Activated CD4-positive, alpha-beta T cell treated with anti-CD3 and anti-CD28 coated beads for 4 hours (primary cell): ENCODE data around the gene GARIN5A.

Experiments used
- DNase-seq, 2 donors: peaks; one replicate each; pipeline ENCODE4 v3.0.0-alpha.2; 2020

GARIN5A gene

DNA sequence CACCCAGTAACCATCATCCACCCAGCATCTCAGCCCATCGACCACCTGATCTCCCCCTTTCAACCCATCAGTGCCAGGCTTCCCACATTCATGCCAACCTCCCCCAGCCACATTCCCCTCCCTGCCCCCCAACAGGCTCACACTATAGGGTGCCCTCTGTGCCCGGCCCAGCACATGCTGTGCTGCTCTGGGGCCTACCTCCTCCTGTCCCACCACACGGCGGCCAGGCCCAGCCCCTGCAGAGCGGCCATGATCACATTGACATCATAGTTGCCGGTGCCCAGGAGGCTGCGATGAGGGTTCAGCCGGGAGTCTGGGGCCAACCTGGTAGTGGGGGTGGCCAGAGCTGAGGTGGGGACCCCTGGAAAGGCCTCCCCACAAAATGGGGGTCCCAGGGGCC, 30.7 kb upstream of the GARIN5A start:
- DNase-seq: no peak

DNA sequence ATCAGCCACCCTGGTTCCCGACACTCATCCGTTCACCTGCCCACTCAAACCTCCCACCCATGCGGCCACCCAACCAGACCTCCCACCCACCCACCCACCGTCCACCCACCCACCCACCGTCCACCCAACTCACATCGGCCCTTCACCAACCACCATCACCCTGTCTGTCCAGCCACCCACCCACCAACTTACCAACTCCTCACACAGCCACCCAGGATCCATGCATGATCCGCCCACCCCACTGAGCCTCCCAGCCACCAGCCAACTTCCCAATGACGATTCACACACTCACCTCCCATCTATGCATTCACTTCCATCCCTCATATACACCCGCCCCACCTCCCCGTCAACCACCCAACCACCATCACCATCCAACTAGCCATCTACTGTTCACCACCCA, 30.1 kb upstream of the GARIN5A start:
- DNase-seq: no peak

DNA sequence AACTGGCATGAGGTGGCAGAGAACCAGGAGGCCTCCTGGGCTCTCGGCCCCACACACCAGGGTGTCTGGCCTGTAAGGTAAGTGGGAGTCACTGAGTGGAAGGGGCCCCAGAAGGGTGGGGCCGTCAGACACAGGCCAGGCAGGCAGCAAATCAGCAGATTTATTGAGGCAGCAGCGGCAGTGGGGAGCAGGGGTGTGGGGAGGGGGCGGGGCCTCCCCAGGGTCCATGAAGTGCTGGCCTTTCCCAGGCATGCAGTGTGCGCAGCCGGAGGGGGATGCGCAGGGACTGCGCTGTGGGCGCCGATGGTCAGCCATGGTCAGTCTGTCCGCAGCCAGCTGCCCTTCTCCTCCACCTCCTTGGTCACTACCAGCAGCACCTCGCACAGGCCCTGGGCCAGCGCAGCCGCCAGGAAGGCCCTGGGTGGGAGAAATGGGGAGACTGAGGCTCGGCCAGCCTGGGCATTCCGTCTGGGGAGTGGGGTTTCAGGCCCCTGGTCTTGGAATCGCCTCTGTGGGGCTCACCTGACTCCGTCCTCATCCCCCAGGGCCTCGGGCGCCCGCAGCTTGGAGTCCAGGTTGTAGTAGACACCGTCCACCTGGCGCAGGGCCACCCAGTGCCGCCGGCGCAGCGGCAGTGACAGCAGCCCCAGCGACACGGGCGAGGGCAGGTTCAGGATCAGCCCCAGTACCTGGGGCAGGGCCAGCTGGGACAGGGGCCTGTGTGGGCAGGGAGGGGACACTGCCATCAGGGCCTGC, 29.4 kb upstream of the GARIN5A start:
- DNase-seq: no peak

DNA sequence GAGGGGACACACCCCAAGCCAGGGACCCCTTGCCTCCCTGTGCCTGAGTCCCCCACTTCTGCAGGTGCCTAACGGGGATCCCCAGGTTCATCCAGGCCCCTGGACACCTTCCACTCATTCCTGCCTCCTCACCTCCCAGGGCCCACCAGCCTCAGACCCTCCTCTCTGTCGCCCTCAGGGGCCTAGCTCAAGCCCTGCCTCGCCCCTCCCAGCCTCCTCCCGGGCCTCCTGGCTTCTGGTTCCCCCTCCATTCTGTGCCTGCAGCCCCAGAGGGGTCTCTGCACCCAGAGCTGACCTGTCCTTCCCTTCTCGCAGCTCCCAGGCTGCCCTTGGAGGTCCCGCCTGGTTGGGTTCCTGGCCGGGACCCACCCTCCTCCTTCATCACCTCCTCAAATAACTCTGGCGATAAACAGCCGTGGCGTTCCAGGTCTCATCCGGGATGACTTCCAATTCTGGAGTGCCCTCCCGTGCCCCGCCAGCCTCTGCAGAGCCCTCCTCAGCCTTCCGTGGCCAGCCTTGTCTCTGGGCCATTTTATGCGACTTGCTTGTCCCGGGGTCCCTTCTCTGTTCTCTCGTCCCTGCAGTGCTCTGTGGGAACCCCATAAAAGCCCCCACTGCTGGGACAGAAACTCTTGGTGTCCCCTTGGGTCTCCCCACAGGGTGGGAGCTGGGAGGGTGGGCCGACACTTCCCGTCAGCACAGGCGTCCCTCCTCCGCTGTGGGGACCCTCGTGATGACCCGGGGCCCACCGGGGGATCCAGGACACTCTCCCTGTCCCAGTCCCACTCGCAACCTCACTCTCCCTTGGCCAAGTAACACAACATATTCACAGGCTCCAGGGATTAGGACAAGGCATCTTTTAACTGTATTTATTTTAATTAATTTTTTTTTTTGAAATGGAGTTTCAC, 25.2 kb upstream of the GARIN5A start:
- DNase-seq: no peak

DNA sequence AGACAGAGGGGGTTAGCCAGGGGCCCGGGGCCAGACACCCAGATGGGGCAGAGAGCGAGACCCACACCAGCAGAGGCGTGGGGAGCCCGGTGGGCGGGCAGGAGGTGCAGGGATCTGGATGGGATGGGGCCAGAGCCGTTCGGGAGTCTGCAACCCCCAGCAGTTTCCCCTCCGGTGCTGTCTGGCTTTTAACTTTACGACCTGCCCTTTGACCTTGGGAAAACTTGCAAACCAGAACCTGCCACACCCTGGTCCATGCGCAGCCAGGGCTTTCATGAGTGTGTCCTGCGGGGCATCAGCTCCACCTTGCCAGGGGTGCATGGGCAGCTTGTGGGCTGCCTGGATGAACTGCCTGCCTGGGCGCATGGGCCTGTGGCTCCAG, 24.5 kb upstream of the GARIN5A start:
- DNase-seq: no peak

DNA sequence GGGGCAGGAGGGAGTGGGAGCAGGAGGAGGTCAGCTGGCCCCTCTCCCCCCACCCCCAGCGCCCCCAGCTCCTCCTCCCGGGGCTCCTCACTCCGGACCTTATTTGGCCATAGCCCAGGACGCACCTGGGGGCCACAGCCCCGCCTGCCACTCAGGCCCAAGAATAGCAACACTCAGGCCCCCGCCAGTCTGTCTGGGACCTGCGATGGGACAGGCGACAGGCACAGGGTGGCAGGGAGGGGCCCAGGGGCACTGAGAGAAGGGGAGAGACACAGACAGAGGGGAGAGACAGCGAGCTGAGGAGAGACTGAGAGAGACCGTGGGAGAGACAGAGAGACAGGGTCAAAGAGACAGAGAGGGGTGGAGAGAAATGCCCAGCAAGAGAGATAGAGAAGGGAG, 24.1 kb upstream of the GARIN5A start:
- DNase-seq: no peak

DNA sequence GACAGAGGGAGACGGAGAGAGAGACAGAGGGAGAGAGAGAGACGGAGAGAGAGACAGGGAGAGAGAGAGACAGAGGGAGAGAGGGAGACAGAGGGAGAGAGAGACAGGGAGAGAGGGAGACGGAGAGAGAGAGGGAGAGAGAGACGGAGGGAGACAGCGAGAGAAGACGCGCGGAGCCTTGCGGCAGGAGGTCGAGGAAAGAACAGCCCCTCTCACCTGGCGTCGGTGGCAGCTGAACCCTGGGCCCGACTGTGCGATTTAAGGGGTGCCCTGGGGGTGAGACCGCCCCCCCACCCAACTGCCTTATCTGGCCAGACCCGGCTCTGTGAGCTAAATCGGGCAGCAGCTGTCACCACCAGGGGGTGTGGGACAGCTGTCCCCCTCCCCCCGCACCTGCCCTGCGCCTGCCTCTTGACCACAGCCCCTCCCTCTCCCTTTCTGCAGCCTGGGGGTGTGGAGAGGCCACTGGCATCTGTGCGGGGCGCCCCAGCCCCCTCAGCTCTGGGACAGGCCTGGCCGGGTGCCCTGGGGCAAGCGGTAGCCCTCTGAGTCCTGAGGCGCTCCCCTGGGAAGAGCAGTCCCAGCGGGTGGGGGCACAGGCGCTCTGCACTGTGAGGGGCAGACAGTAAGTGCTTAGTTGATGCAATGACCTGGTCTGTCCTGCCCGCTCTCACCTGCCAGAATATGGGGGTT, 23.6 kb upstream of the GARIN5A start:
- no peak for DNase-seq

DNA sequence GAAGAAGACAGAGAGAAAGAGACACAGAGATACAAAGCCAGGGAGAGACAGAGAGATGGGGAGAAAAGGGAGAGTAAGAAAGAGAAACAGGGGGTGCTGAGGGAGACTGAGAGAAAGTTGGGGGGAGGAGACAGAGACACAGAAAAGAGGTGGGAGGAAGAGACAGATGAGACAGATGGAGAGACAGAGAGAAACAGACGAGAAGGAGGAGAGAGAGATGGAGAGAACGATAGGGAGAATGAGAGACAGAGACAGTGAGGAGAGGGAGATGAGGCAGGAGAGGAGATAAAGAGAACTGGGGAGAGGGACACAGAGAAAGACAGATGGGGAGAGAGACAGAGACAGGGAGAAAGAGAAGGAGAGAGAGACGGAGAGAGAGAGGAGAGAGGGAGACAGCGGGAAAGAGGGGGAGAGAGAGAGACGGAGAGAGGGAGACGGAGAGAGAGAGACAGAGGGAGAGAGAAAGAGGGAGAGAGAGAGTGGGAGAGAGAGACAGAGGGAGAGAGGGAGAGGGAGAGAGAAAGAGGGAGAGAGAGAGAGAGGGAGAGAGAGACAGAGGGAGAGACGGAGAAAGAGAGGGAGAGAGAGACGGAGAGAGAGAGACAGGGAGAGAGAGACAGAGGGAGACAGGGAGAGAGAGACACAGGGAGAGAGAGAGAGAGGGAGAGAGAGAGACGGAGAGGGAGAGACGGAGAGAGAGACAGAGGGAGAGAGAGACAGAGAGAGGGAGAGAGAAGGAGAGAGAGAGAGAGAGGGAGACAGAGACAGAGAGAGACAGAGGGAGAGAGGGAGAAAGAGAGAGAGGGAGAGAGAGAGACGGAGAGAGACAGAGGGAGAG, 21.8 kb upstream of the GARIN5A start:
- DNase-seq: no peak

DNA sequence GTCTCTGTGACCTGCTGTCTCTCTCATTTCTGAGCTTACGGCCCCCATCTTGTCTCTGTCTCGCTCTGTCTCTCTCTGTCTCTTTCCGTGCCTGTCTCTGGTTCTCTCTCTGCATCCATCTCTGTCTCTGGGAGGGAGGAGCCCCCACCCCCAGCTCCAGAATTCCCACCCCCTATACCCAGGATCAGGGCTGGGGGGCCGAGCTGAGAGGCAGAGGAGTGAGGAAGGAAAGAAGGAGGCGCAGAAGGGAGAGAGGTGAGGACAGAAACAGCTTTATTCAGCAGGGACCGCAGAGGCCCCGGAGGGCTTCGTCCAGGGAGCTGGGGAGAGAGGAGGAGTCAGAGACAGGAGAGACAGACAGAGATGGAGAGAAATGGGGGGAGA, 20.4 kb upstream of the GARIN5A start:
- DNase-seq: no peak

DNA sequence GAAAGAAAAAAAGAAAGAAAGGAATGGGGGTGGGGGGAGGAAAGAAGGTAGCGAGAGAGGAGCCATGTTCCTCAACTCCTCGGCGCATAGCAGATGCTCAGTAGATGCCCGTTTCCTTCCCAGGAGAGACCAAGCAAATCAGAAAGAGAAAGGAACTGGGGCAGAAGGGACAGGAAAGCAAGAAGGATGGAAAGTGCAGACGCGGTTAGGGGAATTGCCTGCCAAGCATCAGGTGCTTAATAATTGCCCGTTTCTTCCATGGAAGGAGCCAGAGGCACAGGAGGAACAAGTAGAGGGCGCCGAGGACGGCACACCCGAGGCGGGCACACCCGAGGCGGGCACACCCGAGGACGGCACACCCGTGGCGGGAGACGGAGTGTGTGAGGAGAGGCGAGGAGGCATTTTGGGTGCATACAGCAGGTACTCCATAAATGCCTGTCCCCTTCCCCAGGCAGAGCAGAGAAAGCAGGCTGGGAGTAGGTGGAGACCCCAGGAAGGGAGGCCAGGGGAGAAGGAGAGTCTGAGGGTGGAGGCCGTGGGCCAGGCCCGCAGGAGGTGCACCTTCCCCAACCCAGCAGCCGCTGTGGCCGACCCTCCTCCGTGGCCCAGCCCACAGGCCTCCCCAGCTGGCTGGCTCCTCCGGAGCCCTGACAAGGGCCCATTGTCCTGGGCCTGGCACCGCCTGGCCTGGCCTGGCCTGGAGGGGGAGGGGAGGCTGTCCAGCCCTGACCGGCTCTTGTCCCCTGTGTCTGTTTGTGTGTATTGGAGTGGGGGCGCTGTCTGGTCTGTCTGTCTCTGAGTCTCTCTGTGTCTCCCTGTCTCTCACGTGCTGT, 19.8 kb upstream of the GARIN5A start:
- no peak for DNase-seq

DNA sequence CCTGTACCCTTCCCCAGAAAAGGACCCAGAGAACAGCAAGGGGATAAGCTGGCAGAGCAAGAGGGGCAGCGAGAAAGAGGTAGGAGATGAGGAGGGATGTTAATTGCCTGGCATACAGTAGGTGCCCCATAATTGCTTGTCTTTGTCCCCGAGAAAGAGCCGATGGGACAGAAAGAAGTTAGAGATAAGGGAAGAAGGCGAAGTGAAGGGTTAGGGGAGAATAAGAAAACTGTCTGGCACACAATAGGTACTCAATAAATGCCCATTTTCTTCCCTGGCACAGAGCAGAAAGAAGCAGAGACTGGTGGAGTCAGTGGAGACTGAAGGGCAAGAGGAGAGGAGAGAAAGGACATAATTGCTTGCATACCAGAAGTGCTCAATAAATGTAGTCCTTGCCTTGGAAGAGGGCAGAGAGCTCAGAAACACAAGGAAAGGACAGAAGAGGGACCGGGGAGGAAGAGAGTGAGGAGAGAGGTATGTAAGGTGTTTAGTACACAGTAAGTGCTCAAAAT, 18.4 kb upstream of the GARIN5A start:
- no peak for DNase-seq

DNA sequence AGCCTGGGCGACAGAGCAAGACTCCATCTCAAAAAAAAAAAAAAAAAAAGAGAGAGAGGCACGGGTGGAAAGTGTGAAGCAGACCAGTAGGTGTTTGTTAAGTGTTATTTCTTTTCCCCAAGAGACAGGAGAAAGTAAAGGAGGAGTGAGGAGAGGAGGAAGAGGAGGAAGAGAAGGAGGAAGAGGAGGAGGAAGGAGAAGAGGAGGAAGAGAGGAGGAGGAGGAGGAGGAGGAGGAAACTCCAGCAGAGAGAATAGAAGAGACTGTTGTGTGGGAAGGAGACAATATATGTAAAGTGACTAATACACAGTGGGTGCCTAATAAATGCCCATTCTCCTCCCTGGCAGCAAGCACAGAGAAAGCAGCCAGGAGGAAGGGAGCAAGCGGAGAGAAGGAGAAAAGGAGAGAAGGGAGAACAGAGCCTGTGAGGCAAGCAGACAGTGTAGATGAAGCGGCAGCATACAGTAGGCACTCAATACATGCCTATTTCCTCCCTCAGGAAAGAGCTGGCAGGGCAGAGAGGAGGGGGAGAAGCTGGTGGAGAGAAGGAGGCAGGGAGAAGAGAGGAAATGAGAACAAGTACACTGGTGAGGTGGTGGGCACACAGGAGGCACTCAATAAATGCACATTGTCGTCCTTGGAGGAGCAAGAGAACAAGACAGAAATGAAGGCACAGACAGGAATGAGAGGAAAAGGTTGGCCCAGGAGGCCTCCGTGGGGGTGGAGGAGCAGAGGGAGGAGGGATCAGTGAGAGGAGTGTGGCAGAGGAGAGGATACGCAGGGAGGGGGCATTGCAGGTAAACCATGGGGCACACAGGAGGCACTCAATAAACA, 17.8 kb upstream of the GARIN5A start:
- no peak for DNase-seq

DNA sequence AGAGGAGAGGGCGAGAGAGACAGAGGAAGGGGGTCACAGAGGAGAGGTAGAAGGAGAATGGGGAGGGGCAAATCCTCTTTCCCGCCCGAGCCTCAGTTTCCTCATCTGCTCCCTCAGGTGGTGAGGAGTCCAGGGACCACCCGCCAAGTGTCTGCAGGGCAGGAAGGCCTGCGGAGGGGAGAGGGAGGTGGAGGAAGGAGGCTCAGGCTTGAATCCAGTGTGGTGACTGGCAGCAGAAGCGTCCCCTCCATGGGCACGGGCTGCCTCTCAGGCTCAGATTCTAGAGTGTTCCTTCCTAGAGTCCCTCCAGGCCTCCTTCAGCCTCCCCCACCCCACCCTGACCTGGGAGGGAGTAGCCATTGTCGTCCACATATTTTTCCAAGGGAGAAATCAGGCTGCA, 16.5 kb upstream of the GARIN5A start:
- DNase-seq: no peak

DNA sequence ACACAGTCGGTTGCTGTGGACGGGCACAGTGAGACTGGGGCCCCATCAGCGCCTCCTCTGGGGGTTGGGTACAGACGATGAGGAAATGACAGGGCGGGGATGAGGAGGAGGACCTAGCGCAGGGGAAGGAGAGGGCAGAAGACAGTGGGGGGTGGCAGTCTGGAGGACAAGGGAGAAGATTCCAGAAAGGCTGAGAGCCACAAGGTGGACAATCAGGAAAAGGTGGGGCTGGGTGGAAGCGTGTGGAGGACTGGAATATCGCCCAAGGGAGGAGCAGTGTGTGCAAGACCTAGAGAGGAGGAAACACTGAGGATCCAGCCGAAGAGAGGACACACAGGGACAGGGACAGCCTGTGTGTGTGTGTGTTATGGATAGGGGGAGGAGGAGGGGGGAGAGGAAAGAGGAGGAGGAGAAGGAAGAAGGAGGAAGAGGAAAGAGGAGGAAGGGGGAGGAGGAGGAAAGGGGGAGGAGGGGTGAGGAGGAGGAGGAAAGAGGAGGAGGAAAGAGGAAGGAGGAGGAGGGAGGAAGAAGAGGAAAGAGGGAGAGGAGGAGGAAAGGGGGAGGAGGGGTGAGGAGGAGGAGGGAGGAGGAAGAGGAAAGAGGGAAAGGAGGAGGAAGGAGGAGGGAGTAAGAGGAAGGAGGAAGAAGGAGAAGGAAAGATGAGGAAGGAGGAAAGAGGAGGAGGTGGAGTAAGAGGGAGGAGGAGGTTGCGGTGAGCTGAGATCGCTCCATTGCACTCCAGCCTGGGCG, 15.8 kb upstream of the GARIN5A start:
- DNase-seq: peak; percentile 31 to 35

DNA sequence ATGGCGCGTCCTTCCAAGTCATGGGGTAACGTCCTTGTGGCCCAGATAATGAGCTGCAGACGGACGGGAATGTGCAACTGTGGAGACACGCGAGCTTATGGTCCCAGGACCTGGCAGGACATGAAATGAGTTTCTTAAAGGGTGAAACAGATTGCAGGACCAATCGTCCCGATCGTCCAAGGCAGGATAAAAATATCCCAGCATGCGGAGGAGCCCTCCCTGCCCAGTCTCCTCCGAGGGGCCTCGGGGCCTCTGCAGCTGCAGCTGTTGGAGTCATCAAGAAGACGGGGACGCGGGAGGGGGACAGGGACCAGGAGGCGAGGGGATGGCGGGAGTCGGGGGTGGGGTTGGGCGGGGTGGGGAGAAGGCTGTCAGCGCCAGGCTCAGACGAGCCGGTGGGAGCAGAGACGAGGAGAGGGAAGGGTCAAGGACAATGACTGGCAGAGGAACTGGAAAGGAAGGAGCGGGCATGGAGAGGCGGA, 14.4 kb upstream of the GARIN5A start:
- no peak for DNase-seq

DNA sequence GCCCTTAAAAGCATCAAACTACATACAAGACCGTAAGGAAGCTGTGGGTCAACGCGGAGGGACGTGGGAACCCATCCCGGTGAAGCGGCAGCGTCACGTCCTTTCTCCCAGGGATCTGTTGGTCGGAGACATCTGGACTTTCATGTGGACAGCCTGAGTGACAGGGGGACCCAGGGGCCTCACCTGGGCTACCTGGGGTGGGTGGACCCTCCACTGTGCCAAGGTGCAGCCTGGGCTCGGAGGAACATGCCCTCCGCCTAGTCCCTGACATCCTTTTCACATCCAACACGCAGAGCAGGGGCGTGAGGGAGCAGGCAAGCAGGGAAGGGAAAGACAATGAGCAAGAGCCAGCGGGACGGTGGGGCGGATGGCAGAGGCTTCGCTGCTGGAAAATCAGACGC, 13.8 kb upstream of the GARIN5A start:
- no peak for DNase-seq

DNA sequence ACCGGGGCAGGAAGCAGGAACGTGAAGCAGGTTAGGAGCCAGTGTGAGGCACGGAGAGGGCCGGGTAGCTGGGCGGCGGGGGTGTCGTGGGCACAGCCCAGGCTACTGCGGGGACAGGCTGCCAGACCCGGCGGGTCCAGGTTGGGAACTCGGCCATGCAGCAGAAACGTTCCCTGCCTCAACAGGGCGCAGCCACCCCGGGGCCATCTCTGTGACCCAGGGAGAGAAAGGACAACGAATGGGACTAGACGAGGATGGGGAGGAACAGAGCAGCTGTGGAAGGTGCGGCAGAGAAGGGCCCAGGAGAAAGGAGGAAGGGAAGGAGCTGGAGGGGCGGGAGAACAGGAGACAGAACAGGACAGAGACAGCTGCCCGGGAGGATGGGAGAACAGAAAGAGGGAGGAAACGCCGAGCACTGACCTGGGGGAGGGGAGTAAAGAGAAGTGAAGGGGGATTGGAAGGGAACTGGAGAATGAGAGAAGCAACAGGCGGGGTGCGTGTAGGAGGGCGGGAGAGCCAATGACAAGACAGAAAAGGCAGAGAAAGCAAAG, 12.9 kb upstream of the GARIN5A start:
- DNase-seq: no peak

DNA sequence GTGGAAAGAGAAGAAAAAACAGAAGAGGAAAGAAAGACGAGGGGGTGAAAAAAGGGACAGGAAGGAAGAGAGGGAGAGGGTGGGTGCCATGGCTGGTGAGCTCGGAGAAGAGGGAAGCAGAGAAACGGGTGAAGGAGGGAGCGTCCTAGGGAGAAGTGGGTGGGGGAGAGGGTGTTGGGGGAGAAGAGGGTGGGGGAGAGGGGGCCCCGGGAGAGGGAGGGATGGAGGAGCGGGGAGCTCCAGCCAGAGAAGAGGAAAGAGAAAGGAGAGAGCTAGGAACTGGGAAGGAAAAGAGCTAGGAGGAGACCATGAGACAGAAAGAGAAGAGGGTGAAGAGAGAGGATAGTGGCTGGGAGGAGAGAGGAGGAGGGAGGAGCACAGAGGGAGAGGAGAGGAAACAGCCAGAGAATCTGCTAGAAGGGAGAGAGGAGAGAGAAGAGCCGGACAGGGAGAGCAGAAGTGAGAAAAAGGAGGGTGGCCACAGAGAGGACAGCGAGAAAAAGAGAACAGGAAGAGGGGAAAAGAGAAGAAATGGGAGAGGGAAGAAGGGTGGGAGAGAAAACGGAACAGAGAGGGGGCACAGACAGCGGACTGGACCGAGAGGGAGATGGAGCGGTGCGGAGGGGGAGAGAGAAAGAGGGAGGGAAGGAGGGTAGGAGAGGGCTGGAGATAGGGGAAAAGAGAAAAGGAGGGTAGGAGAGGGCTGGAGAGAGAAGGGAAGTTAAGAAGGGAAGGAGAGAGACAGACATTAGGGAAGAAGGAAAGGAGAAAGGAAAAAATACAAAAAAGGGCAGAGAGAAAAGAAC, 11.9 kb upstream of the GARIN5A start:
- DNase-seq: no peak
